K562 (cell line): ENCODE data around the gene SRBD1. TPM values are rescaled to one million over a fixed set of nuclear protein-coding genes. Genes with fewer than 3 reads are reported as not detected.

ENCODE experiments used
- ATF7 ChIP-seq: fragments of 450-650 bp; IDR thresholded peaks from 2 replicates; pipeline ENCODE4 v1.7.1; 2014; ENCODE audit warnings: mild to moderate bottlenecking, moderate library complexity
- CEBPZ ChIP-seq: fragments of 150-350 bp; IDR thresholded peaks from 2 replicates; pipeline ENCODE4 v1.6.1; 2014; ENCODE audit warnings: low read depth, mild to moderate bottlenecking, low read length, borderline replicate concordance
- CHD7 ChIP-seq: fragments of 200-600 bp; sonication (generic); IDR thresholded peaks from one replicate; pipeline ENCODE4 v1.6.1; 2012; ENCODE audit warnings: mild to moderate bottlenecking, low read depth, low read length, inconsistent platforms
- ILK ChIP-seq: fragments of 450-650 bp; IDR thresholded peaks from 2 replicates; pipeline ENCODE4 v1.6.1; 2016; ENCODE audit warnings: missing genetic modification characterization, low read depth, mild to moderate bottlenecking, missing compliant biosample characterization, moderate library complexity, borderline replicate concordance
- KAT8 ChIP-seq: fragments of 450-650 bp; IDR thresholded peaks from 2 replicates; pipeline ENCODE4 v1.6.1; 2016; ENCODE audit warnings: low read depth, mild to moderate bottlenecking
- NKRF ChIP-seq: fragments of 450-650 bp; IDR thresholded peaks from 2 replicates; pipeline ENCODE4 v1.6.1; 2016; ENCODE audit warnings: borderline replicate concordance
- POLR2H ChIP-seq: IDR thresholded peaks from 2 replicates; pipeline ENCODE4 v1.6.1; 2016; ENCODE audit warnings: missing genetic modification characterization, low read depth, mild to moderate bottlenecking, control low read depth, missing compliant biosample characterization, moderate library complexity
- SRSF9 ChIP-seq: fragments of 200-400 bp; formaldehyde crosslinking; IDR thresholded peaks from 2 replicates; pipeline ENCODE4 v1.6.1; 2017; ENCODE audit warnings: low read depth, low read length, borderline replicate concordance
- ZNF444 ChIP-seq: fragments of 250-450 bp; sonication (Bioruptor Pico); IDR thresholded peaks from 2 replicates; pipeline ENCODE4 v1.4.0; 2020; ENCODE audit warnings: mild to moderate bottlenecking, moderate library complexity
- ZNF507 ChIP-seq: conservative IDR thresholded peaks from 2 replicates; pipeline ENCODE4 v1.6.1; 2017; ENCODE audit warnings: missing genetic modification characterization, missing compliant biosample characterization
- polyA plus RNA-seq, 8 experiments: library from polyadenylated mRNA; depleted of rRNA in 4 of 8; stranded (reverse) in 5 of 8; unstranded in 3 of 8; fragments of >200 nt; fragmentation: Nextera tagmentation in 2 of 8; fragmentation: Illumina TruSeq in 1 of 8; extraction: Ambion mirVana in 2 of 8; extraction: Trizol in 1 of 8; gene quantifications; 2 replicates each; pipeline versions ENCODE4 v1.2.1 to v1.2.3, GENCODE V29; 2011 to 2014; ENCODE audit warnings: inconsistent platforms in 1 of 8, missing spikeins in 1 of 8
- total RNA-seq, 7 experiments: library from RNA; depleted of rRNA in 6 of 7; stranded (reverse); fragments of >200 nt in 6 of 7; fragmentation: Illumina TruSeq in 2 of 7; extraction: Trizol in 2 of 7; gene quantifications; 2 replicates each; pipeline versions ENCODE4 v1.2.1 to v1.2.3, GENCODE V29; 2011 to 2021; ENCODE audit warnings: low replicate concordance in 1 of 7

The SRBD1 gene
- total and polyA plus RNA-seq, 9 of the 15 experiments (the other 6 are each of a cell fraction or from before 2014, with no cell fraction given): 6.9 to 23.2 (median 14.7) TPM

- no peak for TF ChIP-seq CHD7
- no peak for TF ChIP-seq KAT8
- no peak for TF ChIP-seq CEBPZ
- no peak for TF ChIP-seq ILK (tag)
- TF ChIP-seq NKRF: no peak
- no peak for TF ChIP-seq SRSF9
- TF ChIP-seq ZNF507 (tag): no peak
- no peak for TF ChIP-seq ATF7
- peak; percentile 29 for TF ChIP-seq POLR2H
- no peak for TF ChIP-seq ZNF444 (CRISPR knock-in tag)
These were observed 42.9 kb downstream of the SRBD1 start (continued) for GRCh38 chr2:45567974-45568789.
